Activated CD4-positive, alpha-beta T cell treated with anti-CD3 and anti-CD28 coated beads, Interleukin-2, amount 50 U/mL, for 1 hour (primary cell): Measurements from ENCODE around the gene CD59.
"Not testable (repeated sequence)": the region's sequence is repeated elsewhere in the genome, so short reads cannot be mapped to it uniquely, and the experiment has no call there.

Experiments
- DNase-seq: peaks from one replicate; pipeline ENCODE4 v3.0.0-alpha.2; 2020

Gene CD59

DNA sequence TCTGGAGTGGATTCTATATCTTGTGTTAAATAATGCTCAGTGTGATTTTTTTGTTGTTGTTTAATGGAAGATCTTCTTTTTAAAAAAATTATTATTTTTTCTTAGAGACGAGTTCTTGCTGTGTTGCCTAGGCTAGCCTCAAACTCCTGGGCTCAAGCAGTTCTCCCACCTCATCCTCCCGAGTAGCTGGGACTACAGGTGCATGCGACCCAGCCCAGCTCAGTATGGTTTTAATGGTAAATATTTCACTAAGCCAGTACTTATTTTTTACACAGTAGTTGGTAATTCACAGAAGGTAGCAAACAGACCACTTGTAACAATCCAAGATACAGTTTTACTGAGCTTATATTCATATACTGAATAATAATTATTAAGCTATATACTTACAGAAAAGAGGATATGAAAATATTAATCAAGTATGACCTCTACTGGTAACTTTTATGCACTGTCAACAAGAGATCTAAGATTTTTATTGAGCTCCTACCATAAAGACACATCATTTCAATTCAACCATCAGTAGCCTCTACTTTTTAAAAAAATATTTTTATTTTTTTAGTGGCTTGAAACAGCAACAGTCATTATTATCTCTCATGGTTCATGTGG, 6.1 kb upstream of the CD59 start:
- DNase-seq, result no peak

DNA sequence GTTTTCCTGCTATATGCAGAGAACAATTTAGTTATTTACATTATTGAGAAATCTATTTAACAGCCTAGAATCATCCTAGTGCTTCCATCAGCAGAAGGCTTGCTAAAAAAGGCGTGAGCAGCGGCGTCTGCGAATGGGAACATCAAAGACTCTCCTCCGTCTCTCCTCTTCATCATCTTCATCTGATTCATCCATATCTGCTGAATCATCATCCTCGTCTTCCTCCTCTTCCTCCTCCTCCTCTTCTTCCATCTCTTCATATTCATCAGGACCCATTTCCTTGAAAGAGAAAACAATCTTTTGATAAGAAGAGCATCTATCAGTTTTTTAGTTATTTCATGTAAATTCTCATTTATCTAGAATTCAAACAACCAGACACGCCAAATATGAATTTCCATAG, 5.6 kb upstream of the CD59 start:
- no peak for DNase-seq

DNA sequence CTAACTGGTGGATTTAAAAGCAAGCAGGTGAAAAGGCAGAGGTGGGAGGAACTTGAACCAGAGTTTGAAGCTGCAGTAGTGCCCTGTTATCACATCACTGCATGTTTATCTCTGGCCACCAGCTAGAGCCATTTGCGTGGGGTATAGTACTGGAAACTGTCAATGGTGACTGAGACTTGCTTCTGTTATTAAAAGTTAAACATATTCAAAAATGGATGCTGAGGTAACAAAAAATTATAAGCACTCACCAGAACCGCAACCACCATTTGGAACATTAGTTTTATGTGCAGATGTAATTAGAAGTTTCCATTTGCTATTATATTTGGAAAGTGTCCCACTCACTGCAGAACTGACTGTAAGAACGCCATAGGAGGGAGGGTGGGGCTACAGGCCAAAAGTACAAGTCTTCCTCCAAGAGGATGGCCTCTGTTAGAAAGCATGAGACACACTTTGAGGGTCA, 1.2 kb upstream of the CD59 start:
- no peak for DNase-seq

DNA sequence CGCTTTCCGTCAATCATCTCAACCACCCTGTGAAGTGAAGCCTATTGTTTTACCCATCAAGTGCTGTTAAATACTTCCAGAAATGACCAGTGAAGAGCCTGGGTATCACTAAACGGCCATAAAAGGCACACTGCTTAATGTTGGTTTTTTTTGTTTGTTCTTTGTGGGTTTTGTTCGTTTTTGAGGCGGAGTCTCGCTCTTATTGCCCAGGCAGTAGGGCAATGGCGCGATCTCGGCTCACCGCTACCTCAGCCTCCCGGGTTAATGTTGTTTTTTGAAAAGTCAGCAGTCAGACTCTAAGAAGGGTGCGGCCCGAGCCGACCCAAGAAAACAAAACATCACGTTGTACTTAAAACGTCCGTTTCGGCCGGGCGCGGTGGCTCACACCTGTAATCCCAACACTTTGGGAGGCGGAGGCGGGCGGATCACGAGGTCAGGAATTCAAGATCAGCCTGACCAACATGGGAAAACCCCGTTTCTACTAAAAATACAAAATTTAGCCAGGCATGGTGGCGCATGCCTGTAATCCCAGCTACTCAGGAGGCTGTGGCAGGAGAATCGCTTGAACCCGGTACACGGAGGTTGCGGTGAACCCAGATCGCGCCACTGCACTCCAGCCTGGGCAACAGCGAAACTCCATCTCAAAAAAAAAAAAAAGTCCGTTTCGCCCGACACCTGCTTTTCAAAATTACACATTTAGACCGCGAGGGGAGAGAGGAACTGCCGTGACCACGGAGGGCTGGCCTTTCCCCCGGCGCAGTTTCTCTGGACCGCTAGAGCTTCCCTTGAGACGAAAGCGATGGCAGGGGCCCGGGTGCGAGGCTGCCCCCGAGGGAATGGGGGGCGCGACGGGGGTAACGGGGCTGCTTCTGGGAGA, 714 bp downstream of the CD59 start:
- peak; percentile 42 for DNase-seq

DNA sequence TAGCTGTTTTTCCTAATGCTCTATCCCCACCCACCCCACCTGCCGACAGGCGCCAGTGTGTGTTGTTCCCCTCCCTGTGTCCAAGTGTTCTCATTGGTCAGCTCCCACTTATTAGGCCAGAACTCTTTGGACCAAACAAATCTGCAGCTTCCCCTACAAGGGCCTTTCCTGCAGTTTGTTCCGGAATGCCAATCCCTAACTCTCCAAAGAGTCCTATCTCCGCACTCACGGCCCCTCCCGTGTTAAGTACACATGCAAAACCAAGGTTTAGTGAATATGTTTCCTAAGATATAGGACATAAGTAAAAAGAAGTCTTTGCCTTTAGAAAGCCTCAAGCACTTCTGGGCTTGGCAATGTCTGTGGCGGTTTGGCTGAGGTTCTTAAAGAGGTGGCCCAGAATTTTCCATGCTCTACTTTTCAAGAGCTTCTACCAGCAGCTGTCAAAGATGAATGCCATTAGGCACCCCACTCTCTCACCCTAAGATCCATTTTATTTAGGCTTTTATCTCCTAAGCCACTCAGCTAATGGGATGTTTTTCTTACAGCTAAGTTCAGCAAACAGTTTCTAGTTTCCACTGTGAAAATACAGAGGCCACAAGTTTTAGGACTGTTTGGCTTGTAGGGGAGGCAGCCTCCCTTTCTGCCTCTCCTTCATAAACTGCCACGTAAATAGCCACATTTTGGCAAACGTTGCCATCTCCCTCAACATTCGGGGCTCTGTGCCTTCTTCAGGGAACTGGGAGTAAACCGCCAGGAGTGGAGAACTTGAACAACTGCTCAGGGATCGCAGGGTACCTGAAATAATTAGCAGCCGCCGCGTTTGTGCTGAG, 1.6 kb downstream of the CD59 start:
- no peak for DNase-seq

DNA sequence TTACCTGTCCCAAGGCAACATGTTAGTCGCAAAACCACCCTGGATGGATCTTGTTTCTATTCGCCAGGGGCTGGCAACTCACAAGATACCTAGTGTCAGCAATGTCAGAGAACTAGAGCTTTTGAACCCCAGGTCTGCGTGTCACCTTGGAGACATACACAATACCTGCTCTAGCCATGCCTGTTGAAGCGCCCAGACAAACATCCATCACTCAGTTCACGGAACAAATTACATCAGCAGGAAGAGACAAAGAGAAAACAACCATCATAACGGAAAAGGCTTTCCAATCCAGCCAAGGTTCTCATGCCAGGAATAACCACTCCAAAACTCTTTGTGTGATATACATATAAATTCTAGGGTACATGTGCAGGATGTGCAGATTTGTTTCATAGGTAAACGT, 2.2 kb downstream of the CD59 start:
- DNase-seq, result no peak

DNA sequence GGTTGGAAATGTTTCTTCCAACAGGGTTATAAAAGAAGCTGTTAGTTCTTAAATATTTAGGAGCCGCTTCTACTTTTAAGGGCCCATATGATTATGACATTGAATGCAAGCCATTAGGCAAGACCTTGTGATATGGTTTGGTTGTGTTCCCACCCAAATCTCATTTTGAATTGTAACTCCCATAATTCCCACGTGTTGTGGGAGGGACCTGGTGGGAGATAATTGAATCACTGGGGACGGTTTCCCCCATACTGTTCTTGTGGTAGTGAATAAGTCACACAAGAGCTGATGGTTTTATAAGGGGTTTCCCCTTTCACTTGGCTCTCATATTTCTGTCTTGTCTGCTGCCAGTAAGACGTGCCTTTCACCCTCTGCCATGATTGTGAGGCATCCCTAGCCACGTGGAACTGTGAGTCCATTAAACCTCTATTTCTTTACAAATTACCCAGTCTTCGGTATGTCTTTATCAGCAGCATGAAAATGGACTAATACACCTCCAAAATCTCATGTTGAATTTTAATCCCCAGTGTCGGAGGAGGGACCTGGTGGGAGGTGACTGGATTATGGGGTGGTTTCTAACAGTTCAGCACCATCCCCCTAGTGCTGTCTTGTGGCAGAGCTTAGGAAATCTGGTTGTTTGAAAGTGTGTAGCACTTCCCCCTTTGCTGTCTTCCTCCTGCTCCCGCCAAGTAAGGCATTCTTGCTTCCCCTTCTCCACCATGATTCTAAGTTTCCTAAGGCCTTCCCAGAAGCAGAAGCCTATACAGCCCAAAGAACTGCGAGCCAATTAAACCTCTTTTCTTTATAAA, 4.3 kb downstream of the CD59 start:
- no peak for DNase-seq

DNA sequence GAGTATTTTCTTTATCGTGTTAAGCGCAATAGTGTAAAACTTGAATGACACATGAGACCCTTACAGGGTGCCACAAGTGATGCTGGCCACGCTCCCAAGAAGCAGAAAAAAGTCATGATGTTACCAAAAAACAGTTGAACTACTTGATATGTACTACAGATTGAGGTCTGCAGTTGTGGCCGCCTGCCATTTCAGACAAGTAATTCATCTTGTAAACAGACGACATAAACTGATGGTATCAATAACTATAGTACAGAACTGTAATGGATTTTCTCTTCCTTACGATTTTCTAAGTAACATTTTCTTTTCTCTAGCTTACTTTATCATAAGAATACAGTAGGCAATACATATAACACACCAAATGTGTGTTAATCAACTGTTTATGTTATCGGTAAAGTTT, 5.5 kb downstream of the CD59 start:
- DNase-seq, result no peak

DNA sequence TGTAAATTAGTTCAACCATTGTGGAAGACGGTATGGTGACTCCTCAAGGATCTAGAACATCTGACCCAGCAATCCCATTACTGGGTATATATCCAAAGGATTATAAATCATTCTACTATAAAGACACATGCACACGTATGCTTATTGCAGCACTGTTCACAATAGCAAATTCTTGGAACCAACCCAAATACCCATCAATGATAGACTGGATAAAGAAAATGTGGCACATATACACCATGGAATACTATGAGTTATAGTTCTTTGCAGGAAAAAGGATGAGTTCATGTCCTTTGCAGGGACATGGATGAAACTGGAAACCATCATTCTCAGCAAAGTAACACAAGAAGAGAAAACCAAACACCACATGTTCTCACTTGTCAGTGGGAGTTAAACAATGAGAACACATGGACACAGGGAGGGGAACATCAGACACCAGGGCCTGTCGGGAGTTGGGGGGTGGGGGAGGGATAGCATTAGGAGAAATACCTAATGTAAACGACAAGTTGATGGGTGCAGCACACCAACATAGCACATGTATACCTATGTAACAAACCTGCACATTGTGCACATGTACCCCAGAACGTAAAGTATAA, 7.1 kb downstream of the CD59 start:
- DNase-seq, result not testable (repeated sequence)

DNA sequence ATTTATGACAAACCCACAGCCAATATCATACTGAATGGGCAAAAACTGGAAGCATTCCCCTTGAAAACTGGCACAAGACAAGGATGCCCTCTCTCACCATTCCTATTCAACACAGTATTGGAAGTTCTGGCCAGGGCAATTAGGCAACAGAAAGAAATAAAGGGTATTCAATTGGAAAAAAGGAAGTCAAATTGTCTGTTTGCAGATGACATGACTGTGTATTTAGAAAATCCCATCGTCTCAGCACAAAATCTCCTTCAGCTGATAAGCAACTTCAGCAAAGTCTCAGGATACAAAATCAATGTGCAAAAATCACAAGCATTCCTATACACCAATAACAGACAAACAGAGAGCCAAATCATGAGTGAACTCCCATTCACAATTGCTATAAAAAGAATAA, 8.7 kb downstream of the CD59 start:
- not testable (repeated sequence) for DNase-seq

DNA sequence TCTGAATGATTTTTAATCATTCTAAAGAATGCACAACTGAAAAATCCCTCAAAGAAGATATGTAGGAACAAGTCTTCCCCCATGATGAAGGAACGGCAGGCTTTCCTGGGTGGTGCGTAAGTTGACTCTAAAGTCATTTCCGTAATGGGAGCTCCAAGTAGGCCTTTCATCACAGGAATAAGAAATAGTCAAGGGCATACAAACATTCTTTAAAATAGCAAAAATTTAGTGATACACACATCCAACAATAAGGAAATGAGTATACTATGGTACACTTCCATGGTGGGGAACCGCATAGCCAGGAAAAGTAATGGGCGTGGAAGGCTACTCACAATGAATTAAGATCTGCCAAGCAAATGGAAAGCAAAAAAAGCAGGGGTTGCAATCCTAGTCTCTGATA, 10.7 kb downstream of the CD59 start:
- no peak for DNase-seq

DNA sequence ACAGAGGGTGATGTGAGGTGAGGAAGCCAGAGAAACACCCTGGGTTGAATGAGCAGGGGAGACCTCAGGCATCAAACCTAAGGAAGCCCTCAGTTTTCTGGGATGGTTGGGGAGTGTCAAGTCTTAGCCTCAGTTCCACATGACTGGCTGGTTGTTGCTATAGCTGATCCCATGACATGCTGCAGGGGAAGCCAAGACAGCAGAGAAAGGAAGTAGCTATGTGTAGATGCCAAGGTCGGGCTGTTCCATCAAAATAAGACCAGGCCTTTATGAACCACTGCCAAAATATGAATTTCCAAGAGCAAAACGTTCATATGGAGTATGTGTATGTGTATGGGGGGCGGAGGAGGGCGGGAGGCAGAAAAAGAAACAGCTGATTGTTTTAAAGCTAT, 11.6 kb downstream of the CD59 start:
- DNase-seq, result no peak

DNA sequence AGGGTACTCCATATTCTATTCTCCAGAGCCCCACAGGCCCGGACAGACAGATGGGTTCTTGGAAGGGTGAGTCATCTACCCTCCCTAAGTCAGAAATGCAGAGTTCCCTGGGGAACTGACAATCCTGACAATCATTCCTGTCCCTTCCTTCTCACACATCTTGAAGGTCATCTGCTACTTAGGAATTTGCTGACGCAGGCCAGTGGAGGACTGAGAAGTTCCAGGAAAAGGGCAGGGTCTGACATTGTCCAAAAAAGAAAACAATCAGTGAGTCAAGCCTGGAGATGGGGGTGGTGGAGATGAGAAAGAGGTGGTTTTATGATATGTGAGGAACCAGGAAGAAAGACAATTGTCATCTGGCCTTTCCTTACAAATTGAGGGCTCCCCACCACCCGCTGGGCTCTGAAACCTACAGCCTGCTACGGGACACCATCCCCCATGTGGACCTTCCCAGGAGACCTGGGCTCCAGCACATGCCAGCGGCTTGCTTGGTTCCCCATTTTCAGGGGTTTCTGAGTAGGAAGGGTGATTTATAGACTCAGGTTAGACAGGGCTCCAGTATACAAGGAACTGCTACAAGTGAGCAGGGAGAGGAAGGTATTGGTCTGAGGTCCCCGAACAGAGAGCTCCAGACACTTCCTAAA, 12.9 kb downstream of the CD59 start:
- no peak for DNase-seq

DNA sequence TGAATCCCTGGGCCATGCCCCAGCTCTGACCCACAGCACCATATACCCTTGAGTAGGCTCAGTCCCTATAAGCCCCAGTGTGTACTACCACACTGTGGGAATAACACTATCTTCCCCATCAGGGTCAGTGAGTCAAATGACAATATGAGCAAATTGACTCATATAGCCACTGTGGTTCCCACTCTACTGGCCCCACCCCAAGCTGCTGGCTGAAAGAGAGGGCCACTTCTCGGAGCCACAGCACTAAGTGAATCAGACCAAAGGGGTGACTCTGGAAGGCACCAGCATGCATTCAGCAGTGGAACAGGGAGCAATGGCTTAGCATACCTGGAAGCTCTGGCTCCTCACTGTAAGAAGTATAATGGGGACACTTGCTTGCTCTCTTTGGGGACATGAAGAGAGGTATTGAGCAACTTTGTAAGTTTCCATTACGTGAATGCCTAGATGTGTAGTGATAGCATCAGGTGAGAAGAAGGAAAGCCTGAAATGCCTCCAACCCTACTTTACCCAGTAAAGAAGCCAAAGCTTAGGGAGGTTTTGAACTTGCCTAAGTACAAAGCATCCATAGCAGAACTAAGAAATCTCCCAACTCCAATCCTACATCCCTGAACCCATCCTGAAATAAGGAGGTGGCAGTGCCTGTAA, 13.5 kb downstream of the CD59 start:
- DNase-seq, result no peak

DNA sequence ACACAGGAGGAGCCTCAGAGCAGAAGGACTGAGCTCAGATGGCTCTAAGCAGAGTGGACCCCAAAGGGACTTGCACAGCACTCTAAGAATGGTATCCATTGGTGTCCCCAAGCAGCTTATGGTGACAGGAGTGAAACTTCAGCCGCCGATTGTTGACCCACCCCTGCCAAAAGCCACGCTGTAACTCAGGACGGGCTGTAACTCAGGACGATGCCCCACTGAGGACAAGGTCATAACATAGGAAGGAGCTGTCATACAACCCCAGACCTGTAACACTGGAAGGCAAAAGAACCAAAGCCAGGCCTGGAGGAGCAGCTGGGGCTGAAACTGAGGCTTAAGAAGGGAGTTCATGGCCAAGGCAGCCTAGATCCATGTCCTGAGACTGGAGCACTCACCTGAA, 14.2 kb downstream of the CD59 start:
- no peak for DNase-seq

DNA sequence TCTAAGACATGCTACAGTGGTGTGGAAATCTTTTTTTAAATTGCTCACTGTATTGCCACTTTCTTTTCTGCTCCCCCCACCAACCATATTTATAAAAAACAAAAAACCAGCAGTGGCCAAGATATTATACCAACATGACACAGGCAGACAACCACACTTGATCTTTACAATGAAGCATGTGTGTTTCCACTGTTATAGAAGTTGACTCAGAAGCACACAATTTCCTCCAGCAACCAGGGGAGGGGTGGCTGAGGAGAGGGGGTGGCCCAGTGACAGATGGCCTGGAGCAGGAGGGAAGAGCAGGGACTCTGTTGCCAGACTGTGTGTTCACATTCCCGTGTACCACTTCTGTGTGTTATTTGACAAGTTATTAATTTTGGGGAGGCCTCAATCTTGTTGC, 14.8 kb downstream of the CD59 start:
- DNase-seq, result no peak

DNA sequence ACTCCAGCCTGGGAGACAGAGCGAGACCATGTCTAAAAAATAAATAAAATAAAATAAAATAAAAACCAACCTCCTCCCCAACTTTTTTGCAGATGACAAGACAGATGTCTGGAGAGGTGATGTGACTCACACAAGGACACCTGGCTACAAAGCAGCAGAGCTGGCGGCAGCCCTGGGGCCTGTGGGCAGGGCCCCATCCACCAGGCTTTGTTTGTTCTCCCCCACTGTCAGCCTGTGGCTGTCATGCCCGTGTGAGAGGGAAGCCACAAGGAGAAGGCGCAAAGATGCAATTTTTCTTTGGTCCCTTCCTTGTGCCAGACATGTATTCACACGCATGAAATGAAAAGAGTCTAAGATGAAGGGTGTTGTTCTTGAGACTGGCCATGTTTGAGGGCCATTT, 16.6 kb downstream of the CD59 start:
- DNase-seq, result no peak

DNA sequence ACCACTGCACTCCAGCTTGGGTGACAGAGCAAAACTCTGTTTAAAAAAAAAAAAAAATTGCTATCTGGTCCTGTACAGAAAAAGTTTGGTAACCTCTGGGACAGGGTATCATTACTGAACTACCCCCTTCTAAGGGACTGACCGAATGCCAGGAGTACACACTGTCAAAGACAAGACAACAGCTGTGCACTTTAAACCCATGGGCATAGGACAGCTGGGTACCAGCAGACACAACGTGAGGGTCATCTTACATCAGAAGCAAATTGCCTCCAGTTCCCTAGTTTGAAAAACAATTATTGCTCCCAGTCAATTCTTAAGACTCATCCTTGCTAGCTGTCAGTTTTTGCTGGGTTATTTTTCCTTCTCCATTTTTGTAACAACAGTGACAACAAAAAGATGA, 17.8 kb downstream of the CD59 start:
- DNase-seq, result no peak

DNA sequence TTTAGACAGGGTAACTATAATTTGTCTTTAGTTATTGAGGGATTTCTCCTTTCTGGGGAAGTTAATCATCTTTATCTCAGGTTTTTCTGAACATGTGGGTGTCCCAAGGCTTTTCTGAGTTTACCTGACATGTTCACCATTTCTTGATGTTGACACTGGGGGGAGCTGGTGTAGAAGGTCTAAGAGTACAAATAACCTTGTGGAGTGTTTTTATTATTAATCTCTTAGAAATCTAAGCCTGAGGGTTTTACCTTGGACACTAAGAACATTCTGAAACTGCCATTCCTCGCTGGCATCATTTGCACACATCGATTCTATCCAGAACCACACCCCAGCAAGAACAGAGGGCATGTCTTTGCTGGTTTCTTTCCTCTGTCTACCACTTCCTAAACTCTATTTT, 20.0 kb downstream of the CD59 start:
- DNase-seq, result no peak

DNA sequence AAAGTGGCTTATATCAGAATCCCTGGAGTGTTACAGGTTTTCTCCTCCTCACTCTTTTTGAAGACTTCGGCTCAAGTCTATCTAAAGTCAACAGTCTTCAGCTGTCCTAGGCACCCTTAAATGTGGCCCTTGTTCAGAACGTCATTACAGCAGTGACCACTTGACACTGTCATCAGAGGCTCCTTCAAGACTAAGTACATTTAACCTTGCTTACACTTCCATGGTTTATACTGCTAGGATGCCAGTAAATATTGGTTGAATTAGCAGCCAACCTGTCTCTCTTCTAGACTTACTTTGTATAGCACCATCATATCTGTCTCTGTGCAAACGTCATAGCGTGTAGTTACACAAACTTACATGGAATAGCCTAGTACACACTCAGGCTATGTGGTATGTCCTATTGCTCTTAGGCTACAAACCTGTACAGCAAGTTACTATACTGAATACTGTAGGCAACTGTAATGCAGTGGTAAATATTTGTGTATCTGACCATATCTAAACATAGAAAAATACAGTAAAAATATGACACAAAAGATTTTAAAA, 22.3 kb downstream of the CD59 start:
- no peak for DNase-seq
